Measurements from ENCODE around the gene FADD.
A peak's percentile ranks its signal among the peaks of the same experiment; 100 is the strongest.

Gene FADD, protein sequence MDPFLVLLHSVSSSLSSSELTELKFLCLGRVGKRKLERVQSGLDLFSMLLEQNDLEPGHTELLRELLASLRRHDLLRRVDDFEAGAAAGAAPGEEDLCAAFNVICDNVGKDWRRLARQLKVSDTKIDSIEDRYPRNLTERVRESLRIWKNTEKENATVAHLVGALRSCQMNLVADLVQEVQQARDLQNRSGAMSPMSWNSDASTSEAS

GRCh38 chr11:70202920-70203750, at the start of gene FADD:
TSS of gene FADD (plus strand) at chr11:70203296. CDS start at chr11:70203460, 164 bp downstream.
- DNase-seq (ENCODE audit: low spot score): peak; percentile 83
- FAIRE-seq: no peak

DNA sequence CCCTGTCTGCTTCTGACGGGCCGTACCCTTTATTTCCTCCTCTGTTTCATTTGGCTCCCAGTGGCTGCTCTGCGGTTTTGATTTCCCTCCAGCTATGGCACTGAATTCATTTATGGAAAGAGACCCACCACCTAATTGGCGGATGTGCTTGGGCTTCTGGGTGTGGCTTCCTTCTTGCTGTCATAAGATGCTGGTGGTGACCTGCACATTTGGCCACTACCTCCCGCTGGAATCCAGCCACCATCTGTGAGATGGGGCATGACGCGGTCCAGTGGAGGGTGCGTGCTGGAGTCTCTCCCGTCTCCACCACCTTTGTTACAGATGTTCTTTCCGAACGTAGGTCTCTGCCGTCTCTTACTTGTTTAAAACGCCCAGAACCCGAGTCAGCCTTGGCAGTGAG, 47.7 kb upstream of the FADD start:
- no peak for FAIRE-seq
- no peak for DNase-seq (ENCODE audit: low spot score)

- FAIRE-seq: no peak
Observed at GRCh38 chr11:70156291-70157037, 46.6 kb upstream of the FADD start.

DNA sequence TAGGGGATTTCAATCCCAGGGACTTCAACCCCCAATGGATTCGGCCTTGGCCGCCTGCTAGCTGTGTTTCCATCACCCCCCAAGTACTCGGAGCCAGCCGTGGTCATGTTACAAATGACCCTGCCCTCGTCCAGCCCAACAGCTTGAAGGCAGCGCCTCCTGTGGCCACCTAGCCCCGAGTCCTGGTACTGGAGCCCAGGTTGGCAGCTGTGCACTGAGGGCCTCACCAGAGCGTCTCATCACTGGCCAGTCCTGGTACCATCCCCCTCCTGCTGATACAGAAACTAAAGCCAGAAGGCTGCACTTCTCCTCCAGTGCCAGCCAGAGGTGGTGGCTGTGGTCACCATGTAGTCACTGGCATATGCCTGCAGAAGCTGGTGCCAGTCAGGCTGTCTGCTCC, 44.9 kb upstream of the FADD start:
- FAIRE-seq (no peak), DNase-seq (ENCODE audit: low spot score) (peak; percentile 48)

More at GRCh38 chr11:70156291-70157037, 46.6 kb upstream of the FADD start:
- no peak for DNase-seq (ENCODE audit: low spot score)

GRCh38 chr11:70158757-70159389, 44.2 kb upstream of the FADD start:
- no peak for FAIRE-seq
- no peak for DNase-seq (ENCODE audit: low spot score)

GRCh38 chr11:70159627-70160570, 43.2 kb upstream of the FADD start:
- FAIRE-seq (peak; percentile 8), DNase-seq (ENCODE audit: low spot score) (peak; percentile 86)

- DNase-seq (ENCODE audit: low spot score) (no peak), FAIRE-seq (no peak)
Observed at GRCh38 chr11:70161043-70161625, 42.0 kb upstream of the FADD start.

DNA sequence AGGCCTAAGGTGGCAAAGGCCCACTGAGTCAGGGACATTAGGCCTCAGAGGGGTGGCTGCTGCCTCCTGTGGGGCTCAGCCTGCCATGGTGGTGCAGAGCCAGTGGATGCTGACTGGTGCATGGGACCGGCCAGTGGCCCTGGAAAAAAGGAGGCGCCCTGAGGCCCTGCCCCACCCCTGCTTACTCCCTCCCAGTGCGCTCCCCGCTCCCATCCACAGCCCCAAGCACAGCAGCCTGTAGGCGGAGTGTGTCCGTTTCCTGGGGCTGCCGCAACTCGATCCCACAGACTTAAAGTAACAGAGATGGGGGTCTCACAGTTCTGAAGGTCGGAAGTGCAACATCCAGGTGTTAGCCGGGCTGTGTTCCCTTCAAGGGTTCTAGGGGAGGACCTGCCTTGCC, 38.4 kb upstream of the FADD start:
- no peak for DNase-seq (ENCODE audit: low spot score)
- no peak for FAIRE-seq

- FAIRE-seq (no peak), DNase-seq (ENCODE audit: low spot score) (no peak)
Observed at GRCh38 chr11:70167120-70167519, 36.0 kb upstream of the FADD start.

- FAIRE-seq (no peak), DNase-seq (ENCODE audit: low spot score) (no peak)
Observed at GRCh38 chr11:70167723-70168404, 35.2 kb upstream of the FADD start.

DNA sequence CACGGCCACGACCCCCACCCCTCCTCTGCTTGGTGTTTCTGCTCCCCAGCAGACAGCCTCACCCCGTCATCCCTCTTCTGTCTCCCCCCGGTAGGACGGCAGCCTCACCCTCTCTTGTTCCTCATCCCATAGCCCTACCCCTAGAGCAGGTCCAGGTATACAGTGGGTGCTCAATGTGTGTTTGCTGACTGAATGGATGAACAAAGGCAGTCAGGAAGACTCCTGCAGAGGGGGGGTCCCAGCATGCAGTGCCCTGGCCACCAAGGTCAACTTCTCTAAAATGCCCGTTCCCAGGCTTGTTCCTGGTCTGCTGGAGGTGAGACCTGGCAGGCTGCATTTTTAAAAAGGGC, 34.7 kb upstream of the FADD start:
- DNase-seq (ENCODE audit: low spot score) (no peak), FAIRE-seq (no peak)

DNA sequence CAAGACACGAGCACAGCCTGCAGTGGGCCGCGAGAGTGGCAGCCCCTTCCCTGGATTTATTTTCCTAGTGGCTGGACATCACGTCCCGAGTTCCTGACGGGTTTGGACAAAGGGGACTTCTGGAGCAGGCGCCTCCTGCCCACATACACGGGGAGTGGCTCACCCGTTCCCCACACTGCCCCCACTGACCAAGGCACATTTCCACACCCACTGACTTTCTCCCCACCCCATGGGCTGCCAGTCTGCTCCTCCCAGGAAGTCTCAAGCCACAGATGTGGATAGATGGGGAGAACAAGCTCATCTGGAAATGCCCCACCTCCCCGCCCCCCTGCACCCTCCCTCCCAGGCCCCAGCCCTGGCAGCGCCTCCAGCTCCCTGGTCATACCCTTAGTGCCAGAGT, 34.0 kb upstream of the FADD start:
- no peak for FAIRE-seq
- DNase-seq (ENCODE audit: low spot score): no peak

GRCh38 chr11:70169632-70170031, 33.5 kb upstream of the FADD start:
- FAIRE-seq: no peak
- no peak for DNase-seq (ENCODE audit: low spot score)

GRCh38 chr11:70170596-70171210, 32.4 kb upstream of the FADD start:
- no peak for FAIRE-seq
- no peak for DNase-seq (ENCODE audit: low spot score)

GRCh38 chr11:70173018-70173417, 30.1 kb upstream of the FADD start:
- FAIRE-seq (no peak), DNase-seq (ENCODE audit: low spot score) (no peak)

DNA sequence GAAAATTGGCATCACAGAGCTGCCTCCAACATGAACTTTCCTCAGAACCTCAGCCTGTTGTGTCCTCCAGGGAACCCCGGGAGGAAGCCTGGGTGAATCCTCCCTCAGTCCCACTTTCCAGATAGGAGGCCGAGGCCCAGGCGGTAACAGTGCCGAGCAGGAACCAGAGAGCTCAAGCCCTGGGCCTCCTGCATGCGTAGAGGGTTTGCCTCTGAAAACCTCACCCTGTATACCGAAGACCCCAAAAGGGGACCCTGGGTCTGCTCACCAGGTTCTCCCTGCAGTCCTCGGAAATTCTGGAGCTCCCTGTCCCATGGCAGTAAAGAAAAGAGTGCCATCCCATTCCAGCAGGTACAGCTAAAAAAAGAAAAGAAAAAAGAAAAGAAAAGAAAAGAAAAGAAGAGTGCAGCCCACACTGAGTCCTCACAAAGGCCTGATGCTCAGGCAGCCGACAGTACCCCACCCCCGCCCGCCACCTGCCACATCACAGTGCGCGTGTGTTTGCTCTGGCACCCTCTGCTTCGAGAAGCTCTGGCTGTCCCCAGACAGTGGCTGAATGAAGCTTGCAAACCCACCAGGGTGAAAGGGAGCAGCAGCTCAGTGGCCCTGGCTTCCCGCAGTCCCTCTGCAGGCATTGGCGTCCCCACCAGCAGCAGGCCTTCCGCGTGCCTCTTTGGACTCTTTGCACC, 28.4 kb upstream of the FADD start:
- FAIRE-seq: no peak
- no peak for DNase-seq (ENCODE audit: low spot score)

DNA sequence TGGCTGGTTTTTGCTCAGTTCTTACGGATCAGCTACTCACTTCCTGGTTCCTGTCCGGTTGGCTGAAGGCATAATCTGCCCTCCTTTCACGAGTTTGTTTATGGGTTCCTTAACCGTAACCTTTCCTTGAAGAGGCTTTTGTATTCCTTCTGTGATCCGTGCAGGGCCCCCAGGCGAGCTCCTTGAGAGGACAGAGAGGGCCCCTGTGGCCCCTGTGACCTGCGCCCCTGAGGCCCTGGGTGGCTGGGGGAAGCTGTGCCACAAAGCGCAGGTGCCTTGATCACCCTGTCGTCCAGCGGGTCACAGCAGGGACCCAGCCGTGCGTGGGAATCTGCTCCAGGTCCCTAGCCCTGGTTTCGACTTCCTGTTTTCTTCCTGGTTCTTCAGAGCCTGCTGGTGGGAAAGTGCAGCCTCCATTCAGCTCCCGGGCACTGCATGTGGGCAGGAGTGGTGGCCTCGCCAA, 27.8 kb upstream of the FADD start:
- FAIRE-seq (no peak), DNase-seq (ENCODE audit: low spot score) (no peak)

DNA sequence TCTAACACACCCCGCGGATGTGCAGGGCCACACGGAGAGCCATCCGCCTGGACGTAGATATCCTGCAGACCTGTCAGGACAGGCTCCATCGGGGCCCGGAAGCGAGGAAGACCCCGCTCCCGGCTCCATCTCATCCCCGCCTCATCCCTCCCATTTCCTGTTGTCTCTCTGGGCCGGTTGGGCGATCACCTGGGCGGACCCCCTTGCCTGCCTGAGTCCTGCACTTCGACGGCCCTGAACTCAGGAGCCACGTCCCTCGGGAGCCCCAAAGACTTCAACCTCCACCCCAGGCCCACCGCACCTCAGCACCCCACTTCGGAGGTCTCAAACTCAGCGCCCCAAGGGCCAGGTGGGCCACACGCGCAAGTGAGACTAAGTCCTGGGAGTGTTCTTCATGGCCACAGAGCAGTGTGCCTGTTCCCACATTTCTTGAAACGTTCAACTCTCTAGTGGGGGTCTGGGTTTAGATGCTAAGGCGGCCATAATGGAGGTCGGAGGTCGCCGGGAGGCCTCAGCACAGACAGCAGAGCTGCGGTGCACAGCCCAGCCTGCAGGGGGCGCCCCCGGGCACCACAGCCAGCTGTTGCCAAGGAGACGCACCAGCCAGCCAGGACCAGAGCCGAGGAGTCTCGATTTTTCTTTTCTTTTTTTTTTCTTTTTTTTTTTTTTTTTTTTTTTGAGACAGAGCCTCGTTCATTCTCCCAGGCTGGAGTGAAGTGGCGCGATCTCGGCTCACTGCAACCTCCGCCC, 26.0 kb upstream of the FADD start:
- DNase-seq (ENCODE audit: low spot score): no peak
- no peak for FAIRE-seq
